MM.1S (cell line): ENCODE measurements around the gene PCDHGA3.
A peak's percentile ranks its signal among the peaks of the same experiment; 100 is the strongest.

ENCODE experiments used
- DNase-seq: peaks from one replicate; pipeline ENCODE4 v3.0.0-alpha.2; 2015
- H2AFZ ChIP-seq: fragments of 300-600 bp; sonication (generic); 2 replicates; pipeline ENCODE4 v1.6.0; 2016; ENCODE audit warnings: antibody characterized with exemption, low read length
- H3F3A ChIP-seq: fragments of 300-600 bp; sonication (generic); 2 replicates; pipeline ENCODE4 v1.6.1; 2016; ENCODE audit warnings: mild to moderate bottlenecking, antibody characterized with exemption, low read length, moderate library complexity, mixed read lengths; ENCODE audit not compliant: insufficient read depth
- H3K27ac ChIP-seq: fragments of 300-600 bp; sonication (generic); 2 replicates; pipeline ENCODE4 v1.5.1; 2016; ENCODE audit warnings: mild to moderate bottlenecking, low read length
- H3K27me3 ChIP-seq: fragments of 300-600 bp; sonication (generic); replicated peaks from 2 replicates; pipeline ENCODE4 v1.6.0; 2016; ENCODE audit warnings: low read length; ENCODE audit not compliant: insufficient read depth
- H3K36me3 ChIP-seq: fragments of 300-600 bp; sonication (generic); replicated peaks from 2 replicates; pipeline ENCODE4 v1.6.1; 2016; ENCODE audit warnings: mild to moderate bottlenecking, low read length, mixed read lengths; ENCODE audit not compliant: insufficient read depth
- H3K4me1 ChIP-seq: fragments of 300-600 bp; sonication (generic); 2 replicates; pipeline ENCODE4 v1.6.1; 2016; ENCODE audit warnings: low read length, mixed read lengths
- H3K4me2 ChIP-seq: fragments of 300-600 bp; sonication (generic); 2 replicates; pipeline ENCODE4 v1.6.0; 2016; ENCODE audit warnings: low read depth, low read length
- H3K4me3 ChIP-seq: fragments of 300-600 bp; sonication (generic); 2 replicates; pipeline ENCODE4 v1.5.1; 2016; ENCODE audit warnings: low read length, mixed read lengths
- H3K79me2 ChIP-seq: fragments of 300-600 bp; sonication (generic); 2 replicates; pipeline ENCODE4 v1.6.1; 2016; ENCODE audit warnings: mixed run types, low read length, mixed read lengths
- H3K9ac ChIP-seq: fragments of 300-600 bp; sonication (generic); 2 replicates; pipeline ENCODE4 v1.6.1; 2016; ENCODE audit warnings: low read length, mixed read lengths
- H3K9me2 ChIP-seq: fragments of 300-600 bp; sonication (generic); replicated peaks from 2 replicates; pipeline ENCODE4 v1.6.1; 2016; ENCODE audit warnings: mild to moderate bottlenecking, low read length, mixed read lengths; ENCODE audit not compliant: insufficient read depth
- H3K9me3 ChIP-seq: fragments of 300-600 bp; sonication (generic); replicated peaks from 2 replicates; pipeline ENCODE4 v1.6.1; 2016; ENCODE audit warnings: mild to moderate bottlenecking, low read length, mixed read lengths; ENCODE audit not compliant: insufficient read depth
- H4K20me1 ChIP-seq: fragments of 300-600 bp; sonication (generic); 2 replicates; pipeline ENCODE4 v1.6.1; 2016; ENCODE audit warnings: mild to moderate bottlenecking, low read length, moderate library complexity, mixed read lengths; ENCODE audit not compliant: insufficient read depth
- CTCF ChIP-seq: fragments of 300-600 bp; sonication (generic); IDR thresholded peaks from 2 replicates; pipeline ENCODE4 v1.5.1; 2016; ENCODE audit warnings: antibody characterized with exemption, low read length, mixed read lengths
- EZH2 ChIP-seq: fragments of 300-600 bp; sonication (generic); optimal IDR thresholded peaks from 2 replicates; pipeline ENCODE3; 2017; ENCODE audit warnings: low read depth, mild to moderate bottlenecking, antibody characterized with exemption, low read length, mixed read lengths
- EZH2phosphoT487 ChIP-seq: fragments of 300-600 bp; sonication (generic); IDR thresholded peaks from 2 replicates; pipeline ENCODE4 v1.6.1; 2018; ENCODE audit warnings: antibody characterized with exemption, low read length

The PCDHGA3 gene

GRCh38 chr5:141369994-141370848, 26.6 kb downstream of the PCDHGA3 start, which contains the start of gene PCDHGB3:
Gene PCDHGB3 (plus strand): TSS chr5:141370242. CDS start chr5:141370395, 153 bp downstream.
- Histone ChIP-seq H2AFZ (peak within 1 kb of the TSS; percentile 98), H3K27me3 (no peaks in the 10 kb centered on the region; the same call in 1 of the 2 replicates), H4K20me1 (no peaks in the 10 kb centered on the region), H3K36me3 (no peaks in the 10 kb centered on the region), H3K4me2 (peak within 1 kb of the TSS; percentile 92), H3K9me2 (no peaks in the 10 kb centered on the region), H3K79me2 (no peaks in the 10 kb centered on the region), H3K9me3 (no peaks in the 10 kb centered on the region), H3K27ac (no peak within 1 kb of the TSS), H3K4me1 (no peaks in the 10 kb centered on the region), H3K9ac (peak within 1 kb of the TSS; percentile 30; the same call in 1 of the 2 replicates), H3F3A (no peaks in the 10 kb centered on the region), H3K4me3 (peak within 1 kb of the TSS; percentile 68)
- DNase-seq: peak; percentile 82
- no peak for TF ChIP-seq EZH2
- TF ChIP-seq CTCF: peak; percentile 73

GRCh38 chr5:141371572-141372475, 28.2 kb downstream of the PCDHGA3 start:
- Histone ChIP-seq H3F3A (no peaks in the 10 kb centered on the region), H3K4me1 (no peaks in the 10 kb centered on the region), H3K9me2 (no peaks in the 10 kb centered on the region), H3K4me3 (no peak overlapping the region), H3K36me3 (no peaks in the 10 kb centered on the region), H3K27me3 (no peaks in the 10 kb centered on the region), H3K9me3 (no peaks in the 10 kb centered on the region), H4K20me1 (no peaks in the 10 kb centered on the region), H3K27ac (no peak overlapping the region), H3K4me2 (no peak overlapping the region), H3K79me2 (no peaks in the 10 kb centered on the region), H2AFZ (no peak overlapping the region), H3K9ac (no peak overlapping the region)
- DNase-seq: no peak
- TF ChIP-seq CTCF (no peak), EZH2phosphoT487 (no peak), EZH2 (no peak)

- DNase-seq: peak; percentile 51
- Histone ChIP-seq H3K4me2 (no peak within 1 kb of the TSS), H3K27me3 (0 out of 2 replicates have a peak, but pooled peaks cover 3% of the 10 kb centered on the region), H3F3A (no peaks in the 10 kb centered on the region), H3K36me3 (no peaks in the 10 kb centered on the region), H2AFZ (0 out of 2 replicates have a peak within 1 kb of the TSS, but pooled peaks have one; percentile 14), H4K20me1 (no peaks in the 10 kb centered on the region), H3K79me2 (no peaks in the 10 kb centered on the region), H3K9ac (no peak within 1 kb of the TSS), H3K4me1 (no peaks in the 10 kb centered on the region), H3K9me2 (no peaks in the 10 kb centered on the region), H3K27ac (no peak within 1 kb of the TSS), H3K4me3 (no peak within 1 kb of the TSS), H3K9me3 (no peaks in the 10 kb centered on the region)
- TF ChIP-seq CTCF: peak; percentile 68
- TF ChIP-seq EZH2phosphoT487: no peak
- TF ChIP-seq EZH2: no peak
These were observed 30.2 kb downstream of the PCDHGA3 start, which contains the start of gene PCDHGA6 for GRCh38 chr5:141373673-141374317. Gene PCDHGA6 (plus strand): TSS chr5:141373891. CDS start chr5:141374084, 193 bp downstream.
